K562 (cell line): Measurements from ENCODE around the gene PRR30. TPM values are rescaled to one million over a fixed set of nuclear protein-coding genes. Genes with fewer than 3 reads are reported as not detected.

ENCODE experiments used
- ATAC-seq: fragments of 200-7000 bp; cut with Tn5 transposase; 3 replicates; pipeline ENCODE4 v1.9.1; 2020; ENCODE audit warnings: moderate library complexity
- BruUV-seq: library from RNA; stranded (reverse); fragments of 400-500 nt; replicated peaks from 2 replicates; lab custom pipeline; 2021; lab: Mats Ljungman, UMichigan
- CTCF ChIA-PET: fragments of 300-600 bp; formaldehyde crosslinking; extraction: SDS; loops from one replicate; lab custom pipeline; 2021; ENCODE audit warnings: low intra/inter-chr PET ratio; lab: Yijun Ruan, JAX
- POLR2A ChIA-PET: fragments of 300-600, 350-650 bp; sonication (Branson Sonifier 250); formaldehyde crosslinking; extraction: SDS; loops from one replicate; lab custom pipeline; 2021; ENCODE audit warnings: antibody characterized with exemption, inconsistent platforms; lab: Yijun Ruan, JAX
- DNase-seq, 4 experiments: peaks; one replicate each; pipeline versions ENCODE4 v3.0.0 to v3.0.0-alpha.2; 2011 to 2018; ENCODE audit warnings: low spot score in 3 of 4, mixed read lengths in 3 of 4; ENCODE audit errors: extremely low read depth in 1 of 4
- FAIRE-seq: peaks from 2 replicates; lab custom pipeline; 2011; peaks lifted over from hg19 to GRCh38; lab: Jason Lieb, UNC
- H2AFZ ChIP-seq: 2 replicates; pipeline ENCODE4 v1.6.0; 2011; ENCODE audit warnings: low read depth, low read length, control low read depth, inconsistent platforms
- H3K27ac ChIP-seq: fragments of 200-600 bp; 3 replicates; pipeline ENCODE4 v1.8.0; 2011; ENCODE audit warnings: low read depth, mild to moderate bottlenecking, control low read depth, inconsistent platforms, low read length, moderate library complexity, mixed read lengths; ENCODE audit errors: extremely low read depth
- H3K27me3 ChIP-seq, 2 experiments: fragments of 300-600 bp in 1 of 2; 2 replicates in 1 of 2; 3 replicates in 1 of 2; pipeline versions ENCODE4 v1.6.0 to v1.8.0; 2011; ENCODE audit warnings: inconsistent platforms in 2 of 2, low read length in 2 of 2, mild to moderate bottlenecking in 1 of 2, mixed read lengths in 1 of 2, moderate library complexity in 1 of 2; ENCODE audit not compliant: control insufficient read depth in 2 of 2, insufficient read depth in 2 of 2
- H3K36me3 ChIP-seq: fragments of 300-600 bp; 3 replicates; pipeline ENCODE4 v1.8.0; 2011; ENCODE audit warnings: mild to moderate bottlenecking, low read length, inconsistent platforms; ENCODE audit not compliant: control insufficient read depth, insufficient read depth
- H3K4me1 ChIP-seq, 2 experiments: fragments of 200-600 bp in 1 of 2; replicated peaks in 1 of 2; 2 replicates in 1 of 2; 3 replicates in 1 of 2; pipeline versions ENCODE4 v1.5.1 to v1.8.0; 2011; ENCODE audit warnings: inconsistent platforms in 2 of 2, low read length in 2 of 2, mild to moderate bottlenecking in 1 of 2, mixed read lengths in 1 of 2, moderate library complexity in 1 of 2; ENCODE audit not compliant: control insufficient read depth in 2 of 2, insufficient read depth in 2 of 2
- H3K4me2 ChIP-seq: 2 replicates; pipeline ENCODE4 v1.6.1; 2011; ENCODE audit warnings: low read length, control low read depth, inconsistent platforms, mixed read lengths; ENCODE audit not compliant: insufficient read depth
- H3K4me3 ChIP-seq: fragments of 200-600 bp; sonication (generic), shearing (Covaris generic); 2 replicates; pipeline ENCODE4 v1.5.1; 2016; ENCODE audit warnings: control low read depth, inconsistent platforms
- H3K79me2 ChIP-seq: fragments of 200-600 bp; 3 replicates; pipeline ENCODE4 v1.8.0; 2011; ENCODE audit warnings: low read length, inconsistent platforms; ENCODE audit not compliant: control insufficient read depth, insufficient read depth
- H3K9ac ChIP-seq, 2 experiments: 2 replicates each; pipeline versions ENCODE4 v1.6.0 to v1.6.1; 2011; ENCODE audit warnings: low read depth in 2 of 2, low read length in 2 of 2, control low read depth in 1 of 2, inconsistent platforms in 1 of 2, mild to moderate bottlenecking in 1 of 2, mixed read lengths in 1 of 2; ENCODE audit not compliant: insufficient read depth in 1 of 2
- H3K9me1 ChIP-seq: one replicate; pipeline ENCODE4 v1.6.0; 2011; ENCODE audit warnings: inconsistent platforms, mild to moderate bottlenecking, low read length, moderate library complexity; ENCODE audit not compliant: control insufficient read depth, insufficient read depth
- H3K9me3 ChIP-seq: replicated peaks from 2 replicates; pipeline ENCODE4 v1.5.1; 2011; ENCODE audit warnings: low read depth, low read length, inconsistent platforms; ENCODE audit not compliant: control insufficient read depth, insufficient read depth
- H4K20me1 ChIP-seq: replicated peaks from 2 replicates; pipeline ENCODE4 v1.6.1; 2011; ENCODE audit warnings: low read length, inconsistent platforms, mixed read lengths; ENCODE audit not compliant: control insufficient read depth, insufficient read depth
- ATF7 ChIP-seq: fragments of 450-650 bp; IDR thresholded peaks from 2 replicates; pipeline ENCODE4 v1.7.1; 2014; ENCODE audit warnings: mild to moderate bottlenecking, moderate library complexity
- BRD4 ChIP-seq: fragments of 200-600 bp; sonication (generic); IDR thresholded peaks from 2 replicates; pipeline ENCODE4 v1.6.1; 2017; ENCODE audit warnings: inconsistent platforms
- ETV1 ChIP-seq: fragments of 450-650 bp; conservative IDR thresholded peaks from 2 replicates; pipeline ENCODE4 v1.6.1; 2016; ENCODE audit warnings: missing genetic modification characterization, control low read depth, low read depth, missing compliant biosample characterization
- FOXJ2 ChIP-seq: fragments of 200-800 bp; sonication (Bioruptor generic); IDR thresholded peaks from 2 replicates; pipeline ENCODE4 v1.6.1; 2016; ENCODE audit warnings: missing genetic modification characterization, missing compliant biosample characterization
- GTF2B ChIP-seq: IDR thresholded peaks from 2 replicates; pipeline ENCODE4 v1.6.1; 2011; ENCODE audit not compliant: insufficient read length; ENCODE audit errors: extremely low read depth
- HDAC2 ChIP-seq: fragments of 450-650 bp; IDR thresholded peaks from 2 replicates; pipeline ENCODE4 v1.6.1; 2016; ENCODE audit warnings: mild to moderate bottlenecking
- KAT7 ChIP-seq: sonication (generic); formaldehyde crosslinking; IDR thresholded peaks from 2 replicates; pipeline ENCODE4 v1.8.0; 2022; ENCODE audit warnings: missing genetic modification reagents, mild to moderate bottlenecking, borderline replicate concordance
- MAFK ChIP-seq: IDR thresholded peaks from 2 replicates; pipeline ENCODE4 v1.6.1; 2011; ENCODE audit warnings: low read length, improper control_type of control experiment
- SREBF2 ChIP-seq: sonication (generic); formaldehyde crosslinking; IDR thresholded peaks from 2 replicates; pipeline ENCODE4 v1.4.0; 2020; ENCODE audit warnings: mild to moderate bottlenecking, missing genetic modification reagents
- WGBS: fragments of 100-300 bp; shearing (Covaris generic); methylation state at CpG from one replicate; pipeline ENCODE4 v1.1.6; 2016; ENCODE audit warnings: low coverage, mixed read lengths; ENCODE audit not compliant: insufficient coverage; ENCODE audit errors: missing lambda C conversion rate; 5-methylcytosine and 5-hydroxymethylcytosine counted together
- in situ Hi-C: fragments of 300-500 bp; cut with MboI; formaldehyde crosslinking; loops from 4 replicates; pipeline ENCODE4 v1.15.0; 2018; ENCODE audit warnings: inconsistent platforms, mixed read lengths
- intact Hi-C: fragments of 100-400 bp; cut with micrococcal nuclease; formaldehyde crosslinking; loops from 2 replicates; pipeline ENCODE4 v1.14.2; 2022
- polyA plus RNA-seq, 8 experiments: library from polyadenylated mRNA; depleted of rRNA in 4 of 8; stranded (reverse) in 5 of 8; unstranded in 3 of 8; fragments of >200 nt; fragmentation: Nextera tagmentation in 2 of 8; fragmentation: Illumina TruSeq in 1 of 8; extraction: Ambion mirVana in 2 of 8; extraction: Trizol in 1 of 8; gene quantifications; 2 replicates each; pipeline versions ENCODE4 v1.2.1 to v1.2.3, GENCODE V29; 2011 to 2014; ENCODE audit warnings: inconsistent platforms in 1 of 8, missing spikeins in 1 of 8
- total RNA-seq, 7 experiments: library from RNA; depleted of rRNA in 6 of 7; stranded (reverse); fragments of >200 nt in 6 of 7; fragmentation: Illumina TruSeq in 2 of 7; extraction: Trizol in 2 of 7; gene quantifications; 2 replicates each; pipeline versions ENCODE4 v1.2.1 to v1.2.3, GENCODE V29; 2011 to 2021; ENCODE audit warnings: low replicate concordance in 1 of 7
- TF ChIP-seq, protein P1 (sequence below), 2 experiments: fragments of 450-650 bp; formaldehyde crosslinking in 1 of 2; IDR thresholded peaks; 2 replicates each; pipeline versions ENCODE4 v1.4.0 to v1.6.1; 2014 to 2020; ENCODE audit warnings: mild to moderate bottlenecking in 2 of 2, borderline replicate concordance in 1 of 2, low read depth in 1 of 2
- TF ChIP-seq, protein P2 (sequence below): fragments of 250-450 bp; sonication (Bioruptor Pico); IDR thresholded peaks from 2 replicates; pipeline ENCODE4 v1.5.0; 2021; ENCODE audit warnings: mild to moderate bottlenecking, moderate library complexity

Gene PRR30
- total and polyA plus RNA-seq, 9 of the 15 experiments (the other 6 are each of a cell fraction or from before 2014, with no cell fraction given): not detected

DNA sequence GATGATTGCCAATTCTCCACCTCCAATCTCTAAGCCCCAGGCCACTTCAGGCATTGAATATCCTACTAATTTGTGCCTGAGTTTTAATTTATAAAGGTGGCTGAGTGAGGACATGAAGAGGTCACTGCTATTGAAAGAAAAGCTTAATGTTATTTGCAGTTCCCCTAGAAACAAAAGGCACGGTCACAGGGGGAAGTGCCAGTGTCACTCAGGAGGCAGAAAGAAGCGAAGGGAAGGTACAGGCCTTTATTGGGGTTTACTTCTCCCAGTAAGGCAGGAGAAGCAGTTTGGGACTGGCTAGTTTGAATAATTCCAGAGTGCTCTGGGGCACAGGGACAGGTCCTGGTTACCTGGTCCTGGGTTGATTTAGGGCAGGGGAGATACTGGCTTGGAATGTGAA, 17.3 kb downstream of the PRR30 start:
- no peak overlapping the region for H3K4me3 ChIP-seq
- in situ Hi-C loops: no loop called here
- intact Hi-C loops: no loop called here
- H3K9me3 ChIP-seq: no peaks in the 10 kb centered on the region
- no peak overlapping the region for H3K27ac ChIP-seq
- no peaks in the 10 kb centered on the region for H3K36me3 ChIP-seq
- no TSS peak for BruUV-seq
- H3K4me1 ChIP-seq: peaks cover 10 to 23% of the 10 kb centered on the region in 2 experiments; a peak in 4 of 5 replicates
- no peak overlapping the region for H3K4me2 ChIP-seq
- peaks cover 7 to 11% of the 10 kb centered on the region in 2 experiments; a peak in 4 of 5 replicates for H3K27me3 ChIP-seq
- 27% methylated on average over 2 of the region's 2 CpGs for WGBS
- no peak for ATAC-seq
- POLR2A ChIA-PET: interaction anchor here (0.7 to 0.8 kb wide), 2 partner anchors 180 to 353 kb away, joined by 3 read pairs; no protein-coding TSS in a partner anchor
- CTCF ChIA-PET: no interaction called here
- no peak for FAIRE-seq
- H3K79me2 ChIP-seq: no peaks in the 10 kb centered on the region
- no peak overlapping the region for H3K9ac ChIP-seq
- H4K20me1 ChIP-seq: no peaks in the 10 kb centered on the region
- no peaks in the 10 kb centered on the region for H3K9me1 ChIP-seq
- no peak overlapping the region for H2AFZ ChIP-seq
- DNase-seq: no peak
- no peak for TF ChIP-seq KAT7 (CRISPR knock-in tag)
- TF ChIP-seq ETV1 (tag): no peak
- no peak for TF ChIP-seq MAFK
- TF ChIP-seq, protein P1, sequence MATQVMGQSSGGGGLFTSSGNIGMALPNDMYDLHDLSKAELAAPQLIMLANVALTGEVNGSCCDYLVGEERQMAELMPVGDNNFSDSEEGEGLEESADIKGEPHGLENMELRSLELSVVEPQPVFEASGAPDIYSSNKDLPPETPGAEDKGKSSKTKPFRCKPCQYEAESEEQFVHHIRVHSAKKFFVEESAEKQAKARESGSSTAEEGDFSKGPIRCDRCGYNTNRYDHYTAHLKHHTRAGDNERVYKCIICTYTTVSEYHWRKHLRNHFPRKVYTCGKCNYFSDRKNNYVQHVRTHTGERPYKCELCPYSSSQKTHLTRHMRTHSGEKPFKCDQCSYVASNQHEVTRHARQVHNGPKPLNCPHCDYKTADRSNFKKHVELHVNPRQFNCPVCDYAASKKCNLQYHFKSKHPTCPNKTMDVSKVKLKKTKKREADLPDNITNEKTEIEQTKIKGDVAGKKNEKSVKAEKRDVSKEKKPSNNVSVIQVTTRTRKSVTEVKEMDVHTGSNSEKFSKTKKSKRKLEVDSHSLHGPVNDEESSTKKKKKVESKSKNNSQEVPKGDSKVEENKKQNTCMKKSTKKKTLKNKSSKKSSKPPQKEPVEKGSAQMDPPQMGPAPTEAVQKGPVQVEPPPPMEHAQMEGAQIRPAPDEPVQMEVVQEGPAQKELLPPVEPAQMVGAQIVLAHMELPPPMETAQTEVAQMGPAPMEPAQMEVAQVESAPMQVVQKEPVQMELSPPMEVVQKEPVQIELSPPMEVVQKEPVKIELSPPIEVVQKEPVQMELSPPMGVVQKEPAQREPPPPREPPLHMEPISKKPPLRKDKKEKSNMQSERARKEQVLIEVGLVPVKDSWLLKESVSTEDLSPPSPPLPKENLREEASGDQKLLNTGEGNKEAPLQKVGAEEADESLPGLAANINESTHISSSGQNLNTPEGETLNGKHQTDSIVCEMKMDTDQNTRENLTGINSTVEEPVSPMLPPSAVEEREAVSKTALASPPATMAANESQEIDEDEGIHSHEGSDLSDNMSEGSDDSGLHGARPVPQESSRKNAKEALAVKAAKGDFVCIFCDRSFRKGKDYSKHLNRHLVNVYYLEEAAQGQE (IDR thresholded peaks at IDR 0.05; ENCODE audit: borderline replicate concordance): no peak
- TF ChIP-seq, protein P1 (CRISPR knock-in tag; IDR thresholded peaks at IDR 0.05; ENCODE audit: low read depth): no peak
- TF ChIP-seq FOXJ2 (tag): no peak
- no peak for TF ChIP-seq ATF7
- no peak for TF ChIP-seq HDAC2
- no peak for TF ChIP-seq BRD4
- no peak for TF ChIP-seq SREBF2 (CRISPR knock-in tag)
- TF ChIP-seq, protein P2, sequence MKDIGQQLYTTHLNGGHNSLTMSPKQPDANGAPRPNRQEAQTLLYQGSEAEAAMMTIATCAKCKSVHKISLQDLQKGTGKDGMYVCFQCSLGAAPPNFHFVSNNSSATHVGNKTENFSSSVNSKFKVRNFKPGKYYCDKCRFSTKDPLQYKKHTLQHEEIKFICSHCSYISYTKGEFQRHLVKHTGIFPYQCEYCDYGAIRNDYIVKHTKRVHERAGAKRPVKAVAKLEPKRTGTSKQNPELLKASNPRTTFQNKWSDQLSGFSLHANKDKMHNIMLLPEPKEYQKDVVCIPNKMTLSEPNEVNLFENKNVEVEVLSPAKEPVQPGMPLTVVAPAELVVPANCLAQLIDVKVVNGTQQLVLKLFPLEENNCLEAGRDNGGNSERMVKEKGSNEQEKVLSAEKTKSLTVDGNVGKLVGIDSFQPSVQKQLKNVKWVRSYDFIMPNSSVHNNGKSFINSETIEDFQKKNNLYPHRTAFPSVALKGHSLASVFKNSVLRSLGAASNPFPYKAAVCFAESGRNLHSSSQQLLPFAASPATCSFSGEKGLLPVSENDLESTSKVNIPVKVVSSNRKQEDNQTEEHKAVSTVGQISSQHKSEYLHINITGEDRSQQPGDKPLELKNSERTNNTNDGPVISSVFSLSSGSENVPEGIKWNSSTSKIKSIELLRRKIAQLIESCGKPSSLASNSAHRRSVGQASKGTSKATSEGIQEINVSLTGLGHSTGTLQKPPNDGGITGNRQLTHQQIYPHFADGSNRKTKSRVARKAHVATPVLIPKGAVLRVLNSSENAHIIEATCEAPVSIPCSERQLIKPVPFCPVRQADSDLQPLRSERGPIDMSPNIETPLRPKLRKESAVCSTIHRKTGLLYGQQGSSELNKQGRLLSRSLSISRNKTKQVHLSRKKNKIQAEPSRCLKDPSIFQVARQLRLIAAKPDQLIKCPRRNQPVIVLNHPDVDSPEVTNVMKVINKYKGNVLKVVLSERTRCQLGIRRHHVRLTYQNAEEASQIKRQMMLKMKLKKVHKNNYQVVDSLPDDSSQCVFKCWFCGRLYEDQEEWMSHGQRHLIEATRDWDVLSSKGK (CRISPR knock-in tag): no peak
- no peak for TF ChIP-seq GTF2B
